ENCODE measurements around the gene KLF18. TPM values are rescaled to one million over a fixed set of nuclear protein-coding genes. Genes with fewer than 3 reads are reported as not detected.

KLF18 gene
- 0.07 TPM for total RNA-seq (2021; ENCODE audit: unreplicated experiment)
- 0.05 and 0.07 TPM in 2 replicates for polyA plus RNA-seq (2012)
- Bru-seq, nascent RNA = not detected
- BruChase-seq, experiment 1, labeled RNA remaining after a 6-hour chase = percentile 15 among the genes with signal in this experiment
- percentile 12 among the genes with signal in this experiment for BruChase-seq, experiment 2, labeled RNA remaining after a 2-hour chase
- long read RNA-seq = 0 reads

GRCh38 chr1:44141531-44141930 is at the start of gene KLF18:
KLF18 (minus strand) TSS chr1:44141631; CDS start chr1:44141631, 0 bp downstream.
- intact Hi-C loops (cut with micrococcal nuclease) = no loop called here
- Histone ChIP-seq H3K79me2 (ENCODE audit: insufficient read depth, low read length) (no peaks in the 10 kb centered on the region), H3K9ac (ENCODE audit: low read length) (no peak within 1 kb of the TSS), H3K27ac (ENCODE audit: low read depth, low read length) (no peak within 1 kb of the TSS), H3K4me3 (replicated peaks in 1 of 2; ENCODE audit: low read depth in 1 of 2, low read length in 2 of 2) (no peak within 1 kb of the TSS), H3K9me2 (ENCODE audit: insufficient read depth) (no peaks in the 10 kb centered on the region), H4K20me1 (ENCODE audit: insufficient read depth) (no peaks in the 10 kb centered on the region), H2AFZ (ENCODE audit: low read depth, low read length, poor library complexity, severe bottlenecking) (no peak within 1 kb of the TSS), H3K27me3 (ENCODE audit: insufficient read depth, low read length) (no peaks in the 10 kb centered on the region), H3K9me3 (ENCODE audit: control insufficient read depth in 1 of 2, insufficient read depth in 1 of 2, low read depth in 1 of 2, low read length in 2 of 2) (no peaks in the 10 kb centered on the region; a peak in 1 of 4 replicates), H3K36me3 (ENCODE audit: control insufficient read depth in 1 of 2, insufficient read depth in 2 of 2, low read length in 2 of 2) (no peaks in the 10 kb centered on the region), H3K4me1 (ENCODE audit: control insufficient read depth in 1 of 2, insufficient read depth in 2 of 2, low read length in 2 of 2) (no peaks in the 10 kb centered on the region), H3K4me2 (ENCODE audit: low read length) (no peak within 1 kb of the TSS)
- DNase-seq (ENCODE audit: low read depth, low spot score) = no peak
- BruUV-seq (replicated peaks) = no TSS peak
- TF ChIP-seq EZH2 (IDR thresholded peaks at IDR 0.05) (no peak), ZBTB33 (IDR thresholded peaks at IDR 0.05; ENCODE audit: extremely low read depth, insufficient replicate concordance, low read length) (no peak), RAD21 (IDR thresholded peaks at IDR 0.05; ENCODE audit: low read depth) (no peak), YY1 (IDR thresholded peaks at IDR 0.05; ENCODE audit: extremely low read depth, insufficient replicate concordance, low read depth, low read length) (no peak), CEBPB (IDR thresholded peaks at IDR 0.05; ENCODE audit: low read depth) (no peak), EGR1 (IDR thresholded peaks at IDR 0.05; ENCODE audit: low read depth) (no peak), EZH2phosphoT487 (IDR thresholded peaks at IDR 0.05; ENCODE audit: borderline replicate concordance) (no peak), ZNF274 (IDR thresholded peaks at IDR 0.05; ENCODE audit: low read depth, low read length) (no peak)
- TF ChIP-seq, protein P1, sequence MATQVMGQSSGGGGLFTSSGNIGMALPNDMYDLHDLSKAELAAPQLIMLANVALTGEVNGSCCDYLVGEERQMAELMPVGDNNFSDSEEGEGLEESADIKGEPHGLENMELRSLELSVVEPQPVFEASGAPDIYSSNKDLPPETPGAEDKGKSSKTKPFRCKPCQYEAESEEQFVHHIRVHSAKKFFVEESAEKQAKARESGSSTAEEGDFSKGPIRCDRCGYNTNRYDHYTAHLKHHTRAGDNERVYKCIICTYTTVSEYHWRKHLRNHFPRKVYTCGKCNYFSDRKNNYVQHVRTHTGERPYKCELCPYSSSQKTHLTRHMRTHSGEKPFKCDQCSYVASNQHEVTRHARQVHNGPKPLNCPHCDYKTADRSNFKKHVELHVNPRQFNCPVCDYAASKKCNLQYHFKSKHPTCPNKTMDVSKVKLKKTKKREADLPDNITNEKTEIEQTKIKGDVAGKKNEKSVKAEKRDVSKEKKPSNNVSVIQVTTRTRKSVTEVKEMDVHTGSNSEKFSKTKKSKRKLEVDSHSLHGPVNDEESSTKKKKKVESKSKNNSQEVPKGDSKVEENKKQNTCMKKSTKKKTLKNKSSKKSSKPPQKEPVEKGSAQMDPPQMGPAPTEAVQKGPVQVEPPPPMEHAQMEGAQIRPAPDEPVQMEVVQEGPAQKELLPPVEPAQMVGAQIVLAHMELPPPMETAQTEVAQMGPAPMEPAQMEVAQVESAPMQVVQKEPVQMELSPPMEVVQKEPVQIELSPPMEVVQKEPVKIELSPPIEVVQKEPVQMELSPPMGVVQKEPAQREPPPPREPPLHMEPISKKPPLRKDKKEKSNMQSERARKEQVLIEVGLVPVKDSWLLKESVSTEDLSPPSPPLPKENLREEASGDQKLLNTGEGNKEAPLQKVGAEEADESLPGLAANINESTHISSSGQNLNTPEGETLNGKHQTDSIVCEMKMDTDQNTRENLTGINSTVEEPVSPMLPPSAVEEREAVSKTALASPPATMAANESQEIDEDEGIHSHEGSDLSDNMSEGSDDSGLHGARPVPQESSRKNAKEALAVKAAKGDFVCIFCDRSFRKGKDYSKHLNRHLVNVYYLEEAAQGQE (IDR thresholded peaks at IDR 0.05; ENCODE audit: low read depth) = no peak
- ChIA-PET POLR2A (no interaction called here), RAD21 (ENCODE audit: low non-redundant PET in 1 of 2, low total read pairs in 2 of 2, uncharacterized antibody in 2 of 2, unreplicated experiment in 2 of 2) (no interaction called here), CTCF (no interaction called here)
- no peak for ATAC-seq
